Immature natural killer cell (primary cell): Measurements from ENCODE around the gene DAPK3. TPM values are rescaled to one million over a fixed set of nuclear protein-coding genes. Genes with fewer than 3 reads are reported as not detected.
A peak's percentile ranks its signal among the peaks of the same experiment; 100 is the strongest.
"Not testable (repeated sequence)": the region's sequence is repeated elsewhere in the genome, so short reads cannot be mapped to it uniquely, and the experiment has no call there.

Experiments used
- DNase-seq, 3 donors: peaks; one replicate each; pipeline ENCODE4 v3.0.0; 2022; ENCODE audit warnings: mixed read lengths in 1 of 3
- H3K27ac Mint-ChIP-seq, 6 donors: one replicate each; pipeline ENCODE4 v1.8.0; 2020; ENCODE audit warnings: mixed read lengths in 6 of 6, mild to moderate bottlenecking in 5 of 6, inconsistent platforms in 4 of 6, moderate library complexity in 3 of 6
- H3K27me3 Mint-ChIP-seq, 3 donors: one replicate each; pipeline ENCODE4 v1.8.0; 2020 to 2021; ENCODE audit warnings: low read depth in 3 of 3, mild to moderate bottlenecking in 3 of 3, mixed read lengths in 3 of 3, moderate library complexity in 3 of 3, inconsistent platforms in 1 of 3
- H3K36me3 Mint-ChIP-seq, 3 donors: one replicate each; pipeline ENCODE4 v1.8.0; 2020; ENCODE audit warnings: mixed read lengths in 3 of 3, inconsistent platforms in 2 of 3, mild to moderate bottlenecking in 2 of 3
- H3K4me1 Mint-ChIP-seq, 2 donors: one replicate each; pipeline ENCODE4 v1.8.0; 2020; ENCODE audit warnings: inconsistent platforms in 2 of 2, mild to moderate bottlenecking in 2 of 2, mixed read lengths in 2 of 2, moderate library complexity in 1 of 2
- H3K4me3 Mint-ChIP-seq, 5 donors: one replicate each; pipeline ENCODE4 v1.8.0; 2020; ENCODE audit warnings: mild to moderate bottlenecking in 5 of 5, mixed read lengths in 5 of 5, inconsistent platforms in 3 of 5, moderate library complexity in 3 of 5
- H3K9me3 Mint-ChIP-seq, 6 donors: one replicate each; pipeline ENCODE4 v1.8.0; 2020; ENCODE audit warnings: mild to moderate bottlenecking in 6 of 6, mixed read lengths in 6 of 6, inconsistent platforms in 4 of 6, moderate library complexity in 3 of 6
- polyA plus RNA-seq, 3 donors: library from polyadenylated mRNA; unstranded; fragments of 300-500 nt; fragmentation: Illumina TruSeq; gene quantifications; one replicate each; pipeline ENCODE4 v1.2.3, GENCODE V29; 2021

DAPK3 gene
- polyA plus RNA-seq, 3 donors from 2014 or later, result 28.3 to 45.3 (median 29.6) TPM

DNA sequence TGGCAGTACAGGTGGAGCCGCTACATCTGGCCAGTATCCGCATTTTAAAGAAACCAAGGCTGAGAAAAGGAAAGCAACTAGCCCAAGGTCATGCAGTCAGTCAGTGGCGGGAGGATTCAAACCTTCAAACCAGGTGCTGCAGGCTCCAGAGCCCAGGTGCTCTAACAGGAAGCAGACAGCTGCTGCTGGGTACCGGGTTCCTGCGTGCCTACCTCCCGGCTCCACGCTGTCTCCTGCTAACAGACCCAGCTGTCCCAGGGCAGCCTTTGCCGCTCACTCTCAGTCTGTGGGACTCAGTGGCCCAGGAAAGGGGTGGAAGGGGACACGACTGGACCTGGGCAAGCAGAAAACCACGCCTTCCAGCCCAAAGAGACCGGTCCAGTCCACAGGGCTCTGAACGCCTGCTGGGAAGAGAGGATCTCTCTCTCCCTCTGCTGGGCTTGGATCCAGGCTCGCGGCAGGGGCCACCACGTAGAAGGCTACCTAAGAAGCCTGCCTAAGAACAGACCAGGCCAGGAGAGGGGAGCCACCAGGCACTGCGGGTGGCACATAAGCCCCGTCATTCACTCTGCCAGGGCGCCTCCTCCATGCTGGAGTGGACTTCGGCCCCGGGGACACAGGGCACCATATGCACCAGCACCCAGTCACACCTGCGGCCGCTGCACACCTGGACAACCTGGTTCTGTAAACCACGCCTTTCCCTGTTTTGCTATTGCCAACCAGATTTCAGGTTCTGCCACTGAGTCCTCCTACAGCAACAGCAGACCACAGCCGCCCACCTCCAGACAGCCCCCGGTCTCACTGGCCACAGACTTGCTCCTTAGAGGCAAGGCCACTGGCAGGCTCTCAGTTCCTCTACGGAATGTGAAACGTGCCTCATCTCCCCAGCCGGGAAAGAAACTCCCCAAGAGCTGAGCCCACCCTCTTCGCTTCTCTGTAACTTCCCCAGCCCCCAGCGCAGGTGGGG is 4.6 kb downstream of the DAPK3 start:
- Mint-ChIP-seq H3K9me3 (no peaks in the 10 kb centered on the region), H3K27me3 (peaks cover 0 to 11% (median 6%) of the 10 kb centered on the region in 3 donors), H3K4me1 (peaks cover 27 to 28% of the 10 kb centered on the region in 2 donors), H3K4me3 (no peak overlapping the region), H3K27ac (peak overlapping the region in 2 of 6 donors; percentile 22 to 43), H3K36me3 (peaks cover 0 to 15% (median 4%) of the 10 kb centered on the region in 3 donors)
- DNase-seq, result no peak

DNA sequence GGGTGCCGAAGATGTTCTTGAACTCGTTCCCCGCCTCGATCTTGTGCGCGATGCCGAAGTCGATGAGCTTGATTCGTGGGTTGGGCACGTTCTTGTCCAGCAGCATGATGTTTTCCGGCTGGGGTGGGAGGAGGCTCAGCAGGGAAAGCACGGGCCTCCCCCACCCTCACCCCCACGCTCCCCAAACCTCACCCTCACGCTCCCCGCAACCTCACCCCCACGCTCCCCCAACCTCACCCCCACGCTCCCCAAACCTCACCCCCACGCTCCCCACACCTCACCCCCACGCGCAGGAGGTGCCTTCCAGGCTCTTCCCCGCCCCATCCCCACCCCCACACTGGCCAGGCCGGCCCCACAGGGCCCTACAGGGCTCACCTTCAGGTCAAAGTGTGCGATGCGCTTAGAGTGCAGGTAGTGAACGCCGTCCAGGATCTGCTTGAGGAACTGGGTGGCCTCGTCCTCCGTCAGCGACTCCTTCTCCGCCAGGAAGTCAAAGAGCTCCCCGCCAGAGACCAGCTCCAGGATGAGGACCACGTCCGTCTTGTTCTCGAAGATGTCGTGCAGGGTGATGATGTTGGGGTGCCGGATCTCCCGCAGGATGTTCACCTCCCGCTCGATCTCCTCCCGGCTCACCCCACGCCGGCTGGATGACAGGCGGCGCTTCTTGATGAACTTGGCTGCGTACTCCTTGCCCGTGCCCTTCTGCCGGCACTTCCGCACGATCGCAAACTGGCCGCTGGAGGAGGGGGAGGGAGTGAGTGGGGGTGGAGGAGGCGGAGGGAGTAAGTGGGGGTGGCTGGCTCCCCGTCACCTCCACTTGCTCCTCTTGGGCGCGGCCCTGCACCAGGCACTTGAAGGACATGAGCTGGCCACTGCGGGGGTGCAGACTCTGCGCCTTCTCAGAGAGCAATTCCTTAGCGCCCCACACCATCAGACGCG is 6.4 kb downstream of the DAPK3 start:
- Mint-ChIP-seq H3K9me3 (no peaks in the 10 kb centered on the region), H3K4me1 (peaks cover 13 to 14% of the 10 kb centered on the region in 2 donors), H3K36me3 (peaks cover 0 to 17% (median 4%) of the 10 kb centered on the region in 3 donors), H3K27me3 (peaks cover 0 to 3% (median 0%) of the 10 kb centered on the region in 3 donors), H3K27ac (no peak overlapping the region), H3K4me3 (no peak overlapping the region)
- DNase-seq, result no peak

DNA sequence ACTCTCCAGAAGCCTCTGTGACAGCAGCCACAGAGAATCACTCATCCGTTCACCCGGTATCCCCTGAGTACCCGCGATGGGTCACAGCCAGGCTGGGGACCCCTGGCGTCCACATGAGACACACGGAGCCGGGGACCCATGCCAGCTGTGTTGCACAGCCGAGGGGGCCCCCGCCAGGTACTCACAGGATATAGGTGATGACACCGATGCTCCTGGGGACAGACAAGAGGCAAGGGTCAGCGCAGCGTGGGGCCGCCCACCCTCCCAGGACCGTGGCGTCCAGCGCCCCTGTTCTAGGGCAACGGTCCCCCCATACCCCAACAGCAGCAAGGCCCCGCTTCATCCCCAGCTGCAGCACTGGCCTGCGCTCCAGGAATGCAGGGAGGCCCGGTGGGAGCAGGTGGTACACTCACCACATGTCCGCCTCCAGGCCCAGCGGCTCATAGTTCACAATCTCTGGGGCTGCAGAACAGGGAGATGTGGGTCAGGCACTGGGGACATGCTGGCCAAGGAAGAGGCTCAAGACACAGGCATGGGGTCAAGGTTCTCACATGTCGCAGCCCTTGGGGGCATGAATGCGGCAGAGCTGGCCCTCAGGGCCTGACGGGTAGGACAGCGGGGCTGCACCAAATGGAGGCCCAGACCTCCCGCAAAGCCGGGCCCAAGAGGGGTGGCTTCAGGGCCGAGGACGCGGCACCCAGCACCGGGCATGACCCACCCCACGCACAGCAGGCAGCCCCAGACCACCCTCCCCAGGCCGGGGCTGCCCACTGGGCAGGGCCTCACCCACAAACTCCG is 7.2 kb downstream of the DAPK3 start:
- no peak overlapping the region for H3K4me3 Mint-ChIP-seq
- H3K9me3 Mint-ChIP-seq, result no peaks in the 10 kb centered on the region
- no peak for DNase-seq
- H3K27me3 Mint-ChIP-seq, result peaks cover 0 to 3% (median 0%) of the 10 kb centered on the region in 3 donors
- peak overlapping the region in 1 of 6 donors; percentile 40 for H3K27ac Mint-ChIP-seq
- H3K4me1 Mint-ChIP-seq, result peaks cover 6 to 9% of the 10 kb centered on the region in 2 donors
- H3K36me3 Mint-ChIP-seq, result peaks cover 0 to 17% (median 4%) of the 10 kb centered on the region in 3 donors

DNA sequence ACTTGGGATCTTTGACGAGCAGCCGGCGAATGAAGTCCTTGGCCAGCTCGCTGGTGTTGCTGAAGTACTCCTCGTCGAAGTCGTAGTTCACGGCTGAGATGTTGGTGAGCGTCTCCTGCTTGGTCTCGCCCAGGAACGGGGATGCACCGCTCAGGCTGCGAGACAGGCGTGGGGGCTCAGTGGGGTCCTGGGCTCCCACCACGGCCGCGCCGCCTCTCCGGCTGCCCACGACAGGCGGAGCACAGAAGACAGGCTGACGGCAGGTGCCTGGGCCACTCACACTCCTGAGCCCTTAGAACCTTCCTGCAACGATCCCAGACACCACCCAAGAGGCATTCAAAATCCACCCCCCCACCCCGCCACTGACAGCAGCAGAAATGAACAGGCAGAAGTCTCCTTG is 9.9 kb downstream of the DAPK3 start:
- no peak overlapping the region for H3K4me3 Mint-ChIP-seq
- H3K27ac Mint-ChIP-seq, result no peak overlapping the region
- DNase-seq, result no peak
- H3K36me3 Mint-ChIP-seq, result peaks cover 0 to 16% (median 4%) of the 10 kb centered on the region in 3 donors
- peaks cover 0 to 3% of the 10 kb centered on the region in 2 donors for H3K4me1 Mint-ChIP-seq
- H3K27me3 Mint-ChIP-seq, result peaks cover 0 to 3% (median under 1%) of the 10 kb centered on the region in 3 donors
- H3K9me3 Mint-ChIP-seq, result no peaks in the 10 kb centered on the region

DNA sequence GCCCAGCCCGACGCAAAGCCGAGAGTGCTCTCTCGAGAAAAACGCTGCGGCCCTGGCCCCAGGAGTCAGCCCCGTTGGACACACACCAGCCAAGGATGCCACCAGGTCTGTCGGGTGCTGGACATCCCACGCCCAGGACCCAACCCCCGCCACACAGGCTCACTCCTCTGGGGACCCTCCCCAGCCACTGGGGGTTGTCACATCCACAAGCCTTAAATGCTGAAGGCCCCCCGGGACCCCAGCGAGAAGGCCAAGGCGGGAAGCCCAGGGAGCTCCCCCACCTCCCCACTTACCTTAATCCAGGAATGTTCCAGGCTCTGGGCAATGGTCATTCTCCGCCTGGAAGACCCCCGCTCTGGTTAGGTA is 11.2 kb downstream of the DAPK3 start:
- Mint-ChIP-seq H3K27me3 (peaks cover 0 to 3% (median 1%) of the 10 kb centered on the region in 3 donors), H3K36me3 (peaks cover 0 to 16% (median 4%) of the 10 kb centered on the region in 3 donors), H3K4me1 (no peaks in the 10 kb centered on the region), H3K4me3 (no peak overlapping the region), H3K27ac (peak overlapping the region in 1 of 6 donors; percentile 17), H3K9me3 (no peaks in the 10 kb centered on the region)
- no peak for DNase-seq

DNA sequence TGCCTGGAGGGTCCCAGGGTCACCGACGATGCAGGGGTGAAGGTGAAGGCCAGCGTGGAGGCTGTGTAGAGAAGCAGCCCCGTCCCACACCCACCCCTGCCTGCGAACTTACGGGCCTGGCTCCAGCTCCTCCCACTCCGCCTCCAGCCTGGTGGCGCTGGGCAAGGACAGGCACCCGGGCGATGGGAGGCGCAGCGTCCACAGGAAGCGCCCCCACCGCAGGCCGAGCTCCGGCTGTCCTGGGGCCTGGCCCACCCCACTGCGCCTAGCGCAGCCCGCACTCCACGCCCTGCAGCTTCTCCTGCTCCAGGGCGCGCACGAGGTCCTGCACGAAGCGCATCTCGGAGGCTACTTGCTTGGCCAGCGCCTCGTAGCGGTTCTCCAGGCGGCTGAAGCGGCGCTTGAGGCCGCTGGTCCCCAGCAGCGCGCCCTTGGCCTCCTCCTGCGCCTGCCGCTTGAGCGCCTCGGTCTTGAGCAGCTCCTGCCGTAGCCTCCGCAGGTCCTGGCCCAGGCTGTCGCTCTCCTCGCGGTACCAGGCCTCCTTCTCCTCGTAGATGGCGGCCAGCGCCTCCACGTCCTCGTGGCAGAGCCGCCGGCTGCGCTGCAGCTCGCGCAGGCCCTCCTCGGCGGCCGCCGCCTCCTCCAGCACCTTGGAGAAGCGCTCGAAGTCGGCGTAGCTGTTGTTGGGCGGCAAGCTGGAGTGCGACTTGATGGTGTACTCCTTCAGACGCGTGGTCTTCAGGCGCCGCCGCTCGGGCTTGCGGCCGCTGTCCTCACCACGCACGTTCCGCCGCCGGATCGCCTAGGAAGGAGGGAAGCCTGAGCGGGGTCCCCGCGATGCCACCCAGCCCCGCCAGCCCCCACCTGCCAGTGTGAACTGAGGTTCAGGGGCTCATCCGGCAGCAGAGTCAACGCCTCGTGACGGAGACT is 11.8 kb downstream of the DAPK3 start:
- H3K4me1 Mint-ChIP-seq, result no peaks in the 10 kb centered on the region

DNA sequence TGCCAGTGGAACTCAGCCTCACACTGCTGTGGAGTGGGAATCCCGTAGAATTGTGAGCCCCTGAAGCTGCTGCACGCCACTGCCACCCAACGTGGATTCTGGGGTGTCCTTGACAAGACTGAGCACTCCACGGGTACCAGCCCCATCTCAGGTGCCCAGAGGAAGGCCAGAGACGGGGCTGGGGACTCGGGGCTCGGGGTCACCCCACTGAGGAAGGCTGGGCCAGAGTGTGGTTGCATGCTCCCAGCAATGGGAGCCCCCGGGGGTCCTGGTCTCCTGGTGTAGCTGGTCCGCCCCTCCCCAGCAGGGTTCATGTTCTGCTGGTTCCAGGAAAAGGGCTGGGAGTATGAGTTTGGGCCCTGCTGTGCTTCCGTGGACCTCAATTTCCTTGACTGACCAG is 15.2 kb downstream of the DAPK3 start:
- Mint-ChIP-seq H3K36me3 (peaks cover 0 to 6% (median 0%) of the 10 kb centered on the region in 3 donors), H3K4me3 (no peak overlapping the region), H3K27me3 (peaks cover 0 to 3% (median 0%) of the 10 kb centered on the region in 3 donors), H3K4me1 (peaks cover 7 to 14% of the 10 kb centered on the region in 2 donors), H3K27ac (no peak overlapping the region), H3K9me3 (no peaks in the 10 kb centered on the region)
- DNase-seq, result no peak

More for the DNA sequence above, 11.8 kb downstream of the DAPK3 start:
- Mint-ChIP-seq H3K9me3 (no peaks in the 10 kb centered on the region), H3K4me3 (no peak overlapping the region), H3K27ac (no peak overlapping the region), H3K27me3 (peaks cover 0 to 2% (median 1%) of the 10 kb centered on the region in 3 donors), H3K36me3 (peaks cover 0 to 16% (median 4%) of the 10 kb centered on the region in 3 donors)
- no peak for DNase-seq

DNA sequence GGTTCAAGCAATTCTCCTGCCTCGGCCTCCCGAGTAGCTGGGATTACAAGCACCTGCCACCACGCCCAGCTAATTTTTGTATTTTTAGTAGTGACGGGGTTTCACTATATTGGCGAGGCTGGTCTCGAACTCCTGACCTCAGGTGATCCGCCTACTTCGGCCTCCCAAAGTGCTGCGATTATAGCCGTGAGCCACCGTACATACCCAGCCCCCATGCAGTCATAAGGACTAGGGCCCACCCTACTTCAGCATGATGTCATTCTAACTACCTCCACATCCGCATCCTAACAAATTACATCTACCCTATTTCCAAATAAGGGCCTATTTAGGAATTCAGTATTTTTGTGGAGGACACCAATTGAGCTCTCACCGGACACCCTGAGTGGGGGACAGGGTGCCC is 15.6 kb downstream of the DAPK3 start:
- H3K4me3 Mint-ChIP-seq, DNase-seq, H3K27me3 Mint-ChIP-seq, H3K9me3 Mint-ChIP-seq, H3K36me3 Mint-ChIP-seq: not testable (repeated sequence)
- Mint-ChIP-seq H3K27ac (peak overlapping the region in 1 of 6 donors; percentile 16), H3K4me1 (peaks cover 7 to 17% of the 10 kb centered on the region in 2 donors)

DNA sequence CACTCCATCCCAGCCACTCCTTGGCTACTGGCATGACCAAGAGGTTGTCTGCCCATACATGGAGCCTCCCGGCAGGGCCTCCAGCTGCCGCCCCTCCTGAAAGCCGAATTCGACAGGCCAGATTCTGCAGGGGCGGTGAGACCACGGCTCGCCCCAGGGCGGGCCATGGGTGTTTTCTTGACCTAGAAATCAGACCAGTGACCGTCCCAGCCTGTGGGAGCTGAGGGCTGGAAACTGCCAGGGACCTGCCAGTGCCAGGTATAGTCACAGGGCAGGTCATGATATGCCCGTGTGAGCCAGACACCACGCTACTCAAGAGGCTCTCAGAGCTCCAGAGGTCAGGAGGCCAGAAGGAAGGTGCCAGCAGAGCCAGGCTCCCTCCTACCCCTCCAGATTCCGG is 16.8 kb downstream of the DAPK3 start:
- Mint-ChIP-seq H3K27me3 (peaks cover 0 to 3% (median 0%) of the 10 kb centered on the region in 3 donors), H3K9me3 (no peaks in the 10 kb centered on the region), H3K36me3 (peaks cover 0 to 3% (median 0%) of the 10 kb centered on the region in 3 donors), H3K4me3 (no peak overlapping the region), H3K4me1 (peaks cover 7 to 18% of the 10 kb centered on the region in 2 donors), H3K27ac (no peak overlapping the region)
- no peak for DNase-seq

DNA sequence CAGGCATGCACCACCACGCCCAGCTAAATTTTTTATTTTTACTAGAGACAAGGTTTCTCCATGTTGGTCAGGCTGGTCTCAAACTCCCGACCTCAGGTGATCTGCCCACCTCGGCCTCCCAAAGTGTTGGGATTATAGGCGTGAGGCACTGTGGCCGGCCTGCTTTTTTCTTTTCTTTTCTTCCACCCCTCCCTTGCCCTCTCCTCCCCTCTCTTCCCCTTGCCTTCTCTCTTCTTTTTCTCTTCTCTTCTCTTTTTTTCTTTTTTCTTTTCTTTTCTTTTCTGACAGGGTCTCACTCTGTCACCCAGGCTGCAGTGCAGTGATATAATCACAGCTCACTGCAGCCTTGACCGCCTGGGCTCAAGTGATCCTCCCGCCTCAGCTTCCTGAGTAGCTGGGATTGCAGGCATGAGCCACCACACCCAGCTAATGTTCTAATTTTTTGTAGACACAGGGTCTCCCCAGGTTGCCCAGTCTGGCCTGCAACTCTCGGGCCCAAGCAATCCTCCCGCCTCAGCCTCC is 18.1 kb downstream of the DAPK3 start:
- H3K27me3 Mint-ChIP-seq, DNase-seq, H3K9me3 Mint-ChIP-seq, H3K36me3 Mint-ChIP-seq: not testable (repeated sequence)
- Mint-ChIP-seq H3K27ac (peak overlapping the region in 5 of 6 donors; percentile 7 to 77 (median 71)), H3K4me3 (peak overlapping the region in 1 of 5 donors; percentile 21), H3K4me1 (peaks cover 7 to 22% of the 10 kb centered on the region in 2 donors)

DNA sequence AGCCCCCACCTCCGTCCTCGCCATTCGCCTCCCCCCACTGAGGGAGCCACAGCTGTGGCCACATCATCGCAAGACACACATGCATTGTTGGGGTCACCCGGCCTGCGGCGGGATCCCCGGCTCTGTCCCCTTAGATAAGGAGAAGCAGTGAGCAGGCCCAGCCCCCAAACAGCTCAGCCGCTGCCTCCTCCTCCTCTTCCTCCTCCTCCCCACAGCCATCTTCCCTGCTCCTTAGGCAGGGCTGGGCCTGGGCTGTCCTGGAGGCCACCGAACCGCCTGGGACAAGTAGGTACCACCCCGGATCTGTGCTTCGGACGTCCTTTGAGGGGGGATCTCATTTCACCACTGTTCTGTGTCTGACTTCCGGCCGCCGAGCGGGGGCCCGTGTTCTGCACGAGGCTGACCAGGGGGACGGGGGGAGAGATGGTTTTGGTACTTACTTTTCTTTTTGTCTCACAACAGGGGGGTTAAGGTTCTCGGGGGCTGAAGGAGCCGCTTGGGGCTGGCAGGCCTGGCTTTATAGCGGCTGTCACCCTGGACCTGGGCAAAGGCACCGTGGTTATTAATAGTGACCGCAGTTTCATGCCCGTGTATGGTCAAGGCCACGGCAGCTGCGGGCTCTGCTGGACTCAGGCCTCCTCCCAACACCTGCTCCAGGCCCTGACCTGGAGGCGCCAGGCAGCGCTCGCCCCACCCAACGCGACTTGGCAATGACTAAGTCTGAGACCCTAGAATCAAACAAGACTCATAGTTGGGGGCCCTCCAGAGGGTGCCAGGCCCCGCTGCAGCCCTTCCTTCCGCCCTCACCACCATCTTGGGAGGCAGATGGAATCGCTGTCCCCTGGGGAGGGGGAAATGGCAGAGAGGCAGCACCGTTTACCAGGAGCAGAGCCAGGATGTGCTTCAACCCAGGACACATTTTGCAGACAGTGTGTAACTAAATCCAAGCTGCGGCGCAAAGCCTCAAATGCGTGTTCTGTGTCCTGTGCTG is 19.7 kb downstream of the DAPK3 start:
- Mint-ChIP-seq H3K27me3 (peaks cover 0 to 3% (median 0%) of the 10 kb centered on the region in 3 donors), H3K4me3 (peak overlapping the region; percentile 80 to 85 (median 83)), H3K4me1 (peaks cover 7 to 22% of the 10 kb centered on the region in 2 donors), H3K27ac (peak overlapping the region; percentile 85 to 94 (median 90)), H3K9me3 (no peaks in the 10 kb centered on the region), H3K36me3 (no peaks in the 10 kb centered on the region)
- DNase-seq, result peak; percentile 36 to 49 (median 46)
